Measurements from ENCODE around the gene PPP5C. TPM values are rescaled to one million over a fixed set of nuclear protein-coding genes. Genes with fewer than 3 reads are reported as not detected.

Gene PPP5C
- total and polyA plus RNA-seq, 2 of the 8 experiments (the other 6 are each of a cell fraction or from before 2014, with no cell fraction given), result 112 to 156 TPM

DNA sequence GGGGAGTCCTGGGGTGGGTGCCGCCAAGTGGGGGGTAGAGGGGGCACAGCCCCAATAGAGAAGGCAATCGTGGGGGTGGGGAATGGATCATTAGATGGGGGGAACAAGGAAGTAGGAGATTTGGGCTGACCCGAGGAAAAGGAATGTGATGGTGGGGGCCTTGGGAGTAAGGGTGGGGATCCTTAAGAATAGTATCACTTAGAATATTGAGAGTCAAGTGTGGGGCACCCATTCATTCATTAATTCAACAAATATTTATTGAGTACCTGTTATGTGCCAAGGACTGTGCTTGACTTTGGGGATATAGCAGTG lies 641 bp downstream of the PPP5C start:
- POLR2A ChIA-PET (ENCODE audit: partially characterized antibody), result interaction anchor here (1.0 to 1.4 kb wide), 3 partner anchors 13 to 47 kb away, joined by 3 to 5 read pairs (median 4); no protein-coding TSS in a partner anchor
- FAIRE-seq (no peak), DNase-seq (ENCODE audit: low read depth in 1 of 2, low spot score in 2 of 2) (no peak)
- Histone ChIP-seq H3K4ac (replicated peaks; ENCODE audit: insufficient read length, low read depth, low read length) (no peak overlapping the region), H4K91ac (replicated peaks; ENCODE audit: insufficient read length, low read length) (no peak overlapping the region), H2BK5ac (ENCODE audit: low read depth, low read length) (peak overlapping the region; percentile 98; the same call in 1 of the 2 replicates), H3K23ac (ENCODE audit: insufficient read length) (no peak overlapping the region), H3K27ac (ENCODE audit: low read depth, low read length) (no peak overlapping the region), H3K79me2 (ENCODE audit: control insufficient read depth in 1 of 2, insufficient read depth in 2 of 2, low read length in 2 of 2) (peaks cover 8 to 48% of the 10 kb centered on the region in 2 experiments; a peak in 3 of 4 replicates), H3K79me1 (ENCODE audit: low read depth, low read length) (peaks cover 10% of the 10 kb centered on the region), H2AK5ac (ENCODE audit: low read depth, low read length) (no peak overlapping the region), H3K9ac (replicated peaks in 1 of 4; ENCODE audit: extremely low read depth in 1 of 4, low read depth in 3 of 4, low read length in 3 of 4) (peak overlapping the region in 1 of 4 experiments; percentile 95; a peak in 2 of 7 replicates), H2BK12ac (ENCODE audit: low read depth, low read length) (no peak overlapping the region), H4K8ac (ENCODE audit: extremely low read depth, insufficient read depth, low read length) (no peak overlapping the region), H3K4me2 (ENCODE audit: insufficient read depth in 1 of 2, low read depth in 2 of 2, low read length in 2 of 2) (peak overlapping the region; percentile 59 to 91), H3K18ac (ENCODE audit: extremely low read depth, low read length) (no peak overlapping the region), H4K5ac (ENCODE audit: insufficient read length, low read depth, low read length) (no peak overlapping the region), H3K4me1 (replicated peaks in 1 of 4; ENCODE audit: control insufficient read depth in 3 of 4, insufficient read depth in 4 of 4, low read length in 3 of 4) (peaks cover 3 to 16% (median 5%) of the 10 kb centered on the region in 4 experiments), H2BK20ac (ENCODE audit: low read length) (no peak overlapping the region), H3K56ac (replicated peaks; ENCODE audit: insufficient read length, low read depth, low read length) (no peak overlapping the region), H2BK15ac (ENCODE audit: low read length) (no peak overlapping the region), H3K9me3 (ENCODE audit: insufficient read depth in 2 of 2, low read depth in 1 of 2, low read length in 1 of 2) (peaks cover 0 to 2% of the 10 kb centered on the region in 2 experiments; a peak in 1 of 4 replicates), H4K20me1 (replicated peaks in 1 of 2; ENCODE audit: control insufficient read depth in 1 of 2, insufficient read depth in 2 of 2, low read length in 2 of 2) (peaks cover 5 to 15% of the 10 kb centered on the region in 2 experiments), H2BK120ac (replicated peaks; ENCODE audit: low read depth, low read length) (no peak overlapping the region), H3K14ac (ENCODE audit: insufficient read length) (no peak overlapping the region), H2AFZ (ENCODE audit: low read length) (no peak overlapping the region), H3K23me2 (ENCODE audit: low read depth, low read length) (peaks cover 2% of the 10 kb centered on the region; the same call in 1 of the 2 replicates), H3K36me3 (ENCODE audit: control insufficient read depth in 2 of 4, insufficient read depth in 4 of 4, low read length in 3 of 4) (no peaks in the 10 kb centered on the region; a peak in 1 of 8 replicates), H3K27me3 (replicated peaks in 1 of 4; ENCODE audit: control insufficient read depth in 3 of 4, extremely low read depth in 1 of 4, insufficient read depth in 3 of 4, low read length in 3 of 4) (no peaks in the 10 kb centered on the region), H3K4me3 (ENCODE audit: extremely low read depth in 1 of 4, insufficient read depth in 2 of 4, low read depth in 3 of 4, low read length in 4 of 4) (peak overlapping the region; percentile 70 to 95 (median 84))
- TF ChIP-seq ZNF274 (IDR thresholded peaks at IDR 0.05; ENCODE audit: borderline replicate concordance, extremely low read depth, low read length) (no peak), SAP30 (IDR thresholded peaks at IDR 0.05; ENCODE audit: insufficient read depth, insufficient replicate concordance, low read length) (peak; percentile 12), SIRT6 (IDR thresholded peaks at IDR 0.05; ENCODE audit: low read length) (no peak)
- TF ChIP-seq, protein P1, sequence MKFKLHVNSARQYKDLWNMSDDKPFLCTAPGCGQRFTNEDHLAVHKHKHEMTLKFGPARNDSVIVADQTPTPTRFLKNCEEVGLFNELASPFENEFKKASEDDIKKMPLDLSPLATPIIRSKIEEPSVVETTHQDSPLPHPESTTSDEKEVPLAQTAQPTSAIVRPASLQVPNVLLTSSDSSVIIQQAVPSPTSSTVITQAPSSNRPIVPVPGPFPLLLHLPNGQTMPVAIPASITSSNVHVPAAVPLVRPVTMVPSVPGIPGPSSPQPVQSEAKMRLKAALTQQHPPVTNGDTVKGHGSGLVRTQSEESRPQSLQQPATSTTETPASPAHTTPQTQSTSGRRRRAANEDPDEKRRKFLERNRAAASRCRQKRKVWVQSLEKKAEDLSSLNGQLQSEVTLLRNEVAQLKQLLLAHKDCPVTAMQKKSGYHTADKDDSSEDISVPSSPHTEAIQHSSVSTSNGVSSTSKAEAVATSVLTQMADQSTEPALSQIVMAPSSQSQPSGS (IDR thresholded peaks at IDR 0.05; ENCODE audit: low read length), result no peak
- CTCF ChIA-PET (ENCODE audit: partially characterized antibody), result interaction anchor here (0.6 to 4.3 kb wide), 17 partner anchors 9 to 257 kb away, joined by 3 to 58 read pairs (median 4); partner anchors contain the start of genes CCDC8 and HIF3A
- 27% methylated on average over 3 of the region's 3 CpGs; no CpG with 5 or more reads in 1 of the 2 experiments for WGBS, 2 experiments (ENCODE audit: extremely low coverage in 1 of 2, insufficient coverage in 1 of 2, insufficient read length in 1 of 2, insufficient replicate concordance in 2 of 2, low coverage in 1 of 2, low lambda C conversion rate in 2 of 2, missing lambda C conversion rate in 1 of 2)

Data from H1 (cell line).